SH-SY5Y (cell line): ENCODE results near the gene WWOX.

ENCODE experiments used
- GATA2 ChIP-seq: IDR thresholded peaks from 2 replicates; pipeline ENCODE4 v1.6.1; 2011; ENCODE audit warnings: mild to moderate bottlenecking, low read depth, low read length
- GATA3 ChIP-seq: IDR thresholded peaks from 2 replicates; pipeline ENCODE4 v1.6.1; 2011; ENCODE audit warnings: low read depth, mild to moderate bottlenecking, low read length, moderate library complexity

DNA sequence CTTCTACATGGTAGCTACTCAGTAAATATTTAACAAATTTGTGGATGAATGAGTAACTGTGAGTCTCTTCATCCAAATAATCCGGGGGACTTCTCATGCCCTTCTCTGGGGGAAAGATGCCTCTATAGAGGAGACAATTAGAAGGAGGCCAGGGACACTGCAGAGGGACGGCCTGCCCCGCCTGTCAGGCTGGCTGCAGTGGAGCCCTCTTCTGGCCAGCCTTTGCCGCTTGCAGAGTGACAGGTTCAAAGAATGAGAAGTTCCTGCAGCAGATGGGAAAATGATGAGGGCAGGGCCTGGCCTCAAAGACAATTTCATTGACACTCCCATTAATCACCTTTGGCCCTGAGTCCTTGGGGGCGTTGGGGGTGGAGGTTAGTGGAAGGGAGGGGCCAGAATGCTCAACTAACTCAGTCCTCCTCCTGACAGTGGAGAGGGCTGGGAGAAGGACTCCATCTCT lies 1162.1 kb downstream of the WWOX start:
- no peak for TF ChIP-seq GATA2
- TF ChIP-seq GATA3: no peak
